ENCODE data around the gene GTPBP6.
"Not testable (repeated sequence)": the region's sequence is repeated elsewhere in the genome, so short reads cannot be mapped to it uniquely, and the experiment has no call there.

GTPBP6 gene

DNA sequence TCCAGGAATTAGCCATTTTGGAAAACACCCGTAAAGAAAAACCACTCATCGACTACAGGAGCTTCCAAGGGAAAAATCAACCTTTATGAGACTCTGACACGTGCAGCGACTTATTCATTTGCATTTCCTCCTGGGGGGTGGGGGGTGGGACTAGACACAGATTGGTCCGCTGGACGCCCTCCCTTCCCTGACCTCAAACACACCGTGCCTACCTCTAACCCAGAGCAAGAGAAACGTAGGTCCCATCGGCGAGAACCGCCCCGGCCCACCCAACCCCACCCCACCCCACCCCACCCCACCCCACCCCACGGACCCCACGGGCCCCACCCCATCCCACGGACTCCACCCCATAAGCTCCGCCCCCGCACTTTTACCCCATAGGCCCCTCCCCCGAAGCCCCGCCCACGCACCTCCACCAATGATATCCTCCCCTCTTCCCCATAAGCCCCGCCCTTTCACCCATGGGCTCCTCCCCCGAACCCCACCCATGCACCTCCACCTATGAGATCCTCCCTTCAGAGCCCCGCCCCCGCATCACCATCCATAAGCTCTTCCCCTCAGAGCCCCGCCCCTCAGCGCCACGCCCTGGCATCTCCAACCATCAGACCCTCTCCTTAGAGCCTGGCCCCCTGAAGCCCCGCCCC lies 1.1 kb downstream of the GTPBP6 start:
- no peak for DNase-seq (ENCODE audit: low read depth in 2 of 2, low spot score in 1 of 2)

DNA sequence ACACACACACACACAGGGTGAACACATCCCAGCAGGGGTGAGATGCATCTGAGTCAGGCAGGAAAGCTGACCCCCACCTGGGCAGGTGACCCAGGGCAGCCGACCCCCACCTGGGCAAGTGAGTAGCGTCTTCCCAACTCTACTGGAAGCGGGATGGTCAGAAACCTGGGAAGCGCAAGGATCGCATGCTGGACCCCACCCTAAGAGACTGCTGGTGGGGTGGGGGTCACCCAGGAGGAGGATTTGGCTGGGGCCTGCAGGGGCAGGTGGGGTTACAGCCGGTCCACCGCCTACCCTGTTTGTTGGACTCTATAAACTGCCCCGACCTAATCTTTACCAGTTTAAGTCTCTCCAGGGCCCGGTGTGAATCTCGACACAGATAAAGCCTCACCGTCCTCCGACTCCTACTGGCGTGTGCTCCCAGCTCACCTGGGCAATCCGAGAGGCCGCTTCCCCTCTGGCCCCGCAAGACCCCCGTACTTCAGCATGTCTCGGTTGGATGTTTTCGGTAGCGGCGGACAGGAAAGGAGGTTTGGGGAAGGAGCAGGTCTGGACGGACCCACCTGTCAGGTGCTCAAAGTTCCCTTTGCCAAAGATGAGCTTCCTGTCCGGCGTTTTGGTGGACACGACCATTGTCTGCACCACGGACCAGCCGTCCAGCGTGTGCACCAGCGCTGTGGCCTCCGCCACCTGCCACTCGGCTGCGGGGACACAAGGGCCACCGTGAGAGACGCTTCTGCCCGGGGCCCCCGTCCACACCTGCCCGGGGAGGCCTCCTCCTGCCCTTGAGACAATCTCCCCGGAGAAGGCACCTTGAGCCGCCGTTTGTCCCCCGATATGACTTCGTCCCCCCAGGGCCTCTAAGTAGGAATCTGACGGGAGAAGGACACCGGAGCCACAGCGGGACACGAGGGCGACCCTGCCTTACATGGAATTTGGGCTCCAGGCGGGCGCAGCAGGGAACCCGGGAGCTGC lies 2.0 kb downstream of the GTPBP6 start:
- DNase-seq (ENCODE audit: low read depth in 2 of 2, low spot score in 1 of 2): no peak

DNA sequence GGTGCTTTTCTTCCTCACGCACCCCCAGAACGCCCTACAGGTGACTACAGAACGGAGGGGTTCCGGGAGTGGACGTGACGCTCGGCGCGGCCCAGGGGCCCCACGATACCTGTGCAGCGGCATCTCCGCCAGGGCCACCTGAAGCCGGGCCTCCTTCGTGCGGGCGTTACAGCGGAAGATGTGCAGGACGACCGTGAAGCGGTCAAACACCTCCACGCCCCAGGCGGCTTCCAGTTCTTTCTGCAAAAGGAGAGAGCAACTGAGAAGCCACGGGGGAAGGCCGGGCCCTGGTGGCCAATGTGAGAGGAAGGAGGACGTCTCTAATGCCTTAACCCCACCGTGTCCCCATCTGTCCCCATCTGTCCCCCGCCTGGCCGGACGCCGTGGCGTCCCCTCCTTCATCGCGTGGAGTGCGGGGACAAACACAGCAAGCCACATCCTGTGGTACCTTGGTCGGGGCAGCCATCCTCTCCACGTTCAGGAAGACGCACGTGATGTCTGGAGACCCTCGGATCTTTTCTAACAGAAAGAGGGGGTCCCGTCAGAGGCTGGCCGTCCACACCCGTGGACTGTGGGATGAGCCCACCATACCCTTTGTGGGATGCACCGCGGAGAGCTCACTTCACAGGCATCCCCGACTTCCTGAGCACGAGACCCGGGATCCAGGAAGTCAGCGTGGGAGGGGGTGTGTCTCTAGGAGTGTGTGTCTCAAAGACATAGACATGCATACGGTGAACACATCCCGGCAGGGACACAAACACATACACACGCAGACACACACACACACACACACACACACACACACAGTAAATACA lies 3.6 kb downstream of the GTPBP6 start:
- no peak for DNase-seq (ENCODE audit: low read depth in 2 of 2, low spot score in 1 of 2)

DNA sequence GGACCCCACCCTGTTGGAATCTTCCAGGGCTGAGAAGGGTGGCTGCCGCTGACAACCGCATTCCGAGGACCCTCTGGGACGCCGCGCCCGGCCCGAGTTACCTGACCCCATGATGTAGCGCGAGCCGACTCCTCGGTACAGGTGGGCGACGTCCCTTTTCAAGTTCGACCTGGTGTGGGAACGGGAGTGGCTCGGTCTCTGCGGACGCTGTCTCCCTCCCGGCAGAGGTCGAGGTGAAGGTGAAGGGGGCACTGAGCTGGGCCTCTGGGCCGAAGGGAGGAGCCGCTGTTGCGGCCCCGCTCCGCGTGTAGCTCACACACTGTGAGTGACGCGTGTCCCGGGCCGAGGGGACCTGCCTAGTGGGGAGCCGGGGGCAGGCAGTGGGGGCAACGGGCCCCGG lies 4.5 kb downstream of the GTPBP6 start:
- no peak for DNase-seq (ENCODE audit: low read depth in 2 of 2, low spot score in 1 of 2)

DNA sequence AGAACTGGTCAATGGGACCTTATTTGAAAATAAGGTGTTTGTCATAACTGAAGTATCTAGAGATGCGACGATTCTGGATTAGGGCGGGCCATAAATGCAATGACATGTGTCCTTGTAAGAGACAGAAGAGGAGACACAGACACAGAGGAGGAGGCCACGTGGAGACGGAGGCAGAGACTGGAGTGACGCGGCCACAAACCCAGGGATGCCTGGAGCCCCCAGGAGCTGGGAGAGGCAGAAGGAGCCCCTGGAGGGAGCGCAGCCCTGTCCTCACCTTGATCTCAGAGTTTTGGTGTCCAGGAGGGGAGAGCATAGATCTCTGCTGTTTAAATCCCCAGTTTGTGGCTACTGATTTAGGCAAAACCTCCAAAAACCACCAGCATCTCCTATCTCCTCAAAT lies 5.0 kb downstream of the GTPBP6 start:
- DNase-seq (ENCODE audit: low read depth in 2 of 2, low spot score in 1 of 2): no peak

DNA sequence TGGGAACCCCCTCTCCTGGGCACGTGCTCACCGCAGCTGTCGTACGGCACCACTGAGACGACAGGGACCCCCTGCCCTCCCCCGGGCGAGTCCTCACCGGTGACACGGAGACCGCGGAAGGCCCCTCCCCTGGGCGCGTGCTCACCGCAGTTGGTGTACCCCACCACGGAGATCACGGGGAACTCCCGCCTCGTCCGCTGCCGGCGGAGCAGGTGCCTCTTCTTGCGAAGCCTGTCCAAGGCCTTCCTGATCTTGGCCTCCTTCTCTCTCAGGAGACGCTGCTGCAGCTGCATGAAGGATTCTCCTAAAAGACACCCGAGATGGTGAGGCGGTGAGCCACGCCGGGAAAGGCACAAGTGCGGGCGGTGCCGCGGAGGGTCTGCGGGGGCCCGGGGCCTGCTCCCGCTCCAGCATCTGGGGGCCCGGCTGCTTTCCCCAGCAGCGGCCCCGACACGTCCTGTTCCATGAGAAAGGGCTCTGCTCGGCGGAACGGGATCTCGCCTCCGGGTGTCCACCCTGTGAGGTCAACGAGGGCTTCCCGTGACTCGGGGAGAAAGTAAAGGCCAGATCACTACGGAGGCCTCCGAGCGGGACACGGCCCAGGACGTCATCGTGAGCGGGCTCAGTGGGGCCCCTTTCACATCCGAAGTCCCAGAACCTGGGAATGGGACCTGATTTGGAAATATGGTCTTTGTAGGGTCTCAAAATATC lies 5.8 kb downstream of the GTPBP6 start:
- DNase-seq (ENCODE audit: low read depth in 2 of 2, low spot score in 1 of 2): no peak

DNA sequence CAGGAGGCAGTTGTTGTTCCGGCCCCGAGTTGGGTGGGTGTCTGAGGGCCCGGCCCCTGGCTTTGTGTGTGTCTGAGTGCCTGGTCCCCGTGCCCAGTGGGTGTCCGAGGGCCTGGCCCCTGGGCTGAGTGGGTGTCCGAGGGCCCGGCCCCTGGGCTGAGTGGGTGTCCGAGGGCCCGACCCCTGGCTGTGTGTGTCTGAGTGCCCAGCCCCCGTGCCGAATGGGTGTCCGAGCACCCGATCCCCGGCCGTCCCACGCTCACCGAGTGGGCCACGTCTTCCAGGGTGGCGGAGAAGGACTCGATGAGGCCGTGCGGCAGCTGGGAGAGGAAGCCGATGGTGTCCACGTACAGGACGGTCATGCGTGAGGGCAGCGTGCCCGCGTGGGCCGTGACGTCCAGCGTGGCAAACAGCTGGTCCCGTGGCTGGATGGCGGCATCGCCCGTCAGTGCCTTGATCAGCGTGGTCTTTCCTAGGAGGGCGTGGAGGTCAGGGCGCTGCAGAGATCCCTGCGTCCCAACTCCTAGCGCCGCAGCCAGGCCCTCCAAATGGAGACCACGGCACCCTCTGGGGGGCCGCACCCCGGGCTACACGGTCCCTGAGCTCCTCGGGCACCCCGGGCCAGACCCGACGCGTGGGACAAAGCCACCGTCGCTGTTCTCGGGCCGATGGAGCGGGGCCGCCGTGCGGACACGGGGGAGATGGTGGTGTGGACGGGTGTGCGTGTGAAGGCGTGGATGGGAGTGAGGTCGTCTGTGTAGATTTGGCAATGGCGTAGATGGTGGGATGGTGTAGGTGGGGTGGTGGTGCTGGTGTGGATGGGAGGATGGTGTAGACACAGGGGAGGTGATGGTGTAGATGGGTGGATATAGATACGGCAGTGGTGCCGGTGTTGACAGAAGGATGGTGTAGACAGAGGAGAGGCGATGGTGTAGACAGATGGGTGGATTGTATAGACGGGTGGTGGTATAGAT lies 7.2 kb downstream of the GTPBP6 start:
- DNase-seq (ENCODE audit: low read depth in 2 of 2, low spot score in 1 of 2): no peak

DNA sequence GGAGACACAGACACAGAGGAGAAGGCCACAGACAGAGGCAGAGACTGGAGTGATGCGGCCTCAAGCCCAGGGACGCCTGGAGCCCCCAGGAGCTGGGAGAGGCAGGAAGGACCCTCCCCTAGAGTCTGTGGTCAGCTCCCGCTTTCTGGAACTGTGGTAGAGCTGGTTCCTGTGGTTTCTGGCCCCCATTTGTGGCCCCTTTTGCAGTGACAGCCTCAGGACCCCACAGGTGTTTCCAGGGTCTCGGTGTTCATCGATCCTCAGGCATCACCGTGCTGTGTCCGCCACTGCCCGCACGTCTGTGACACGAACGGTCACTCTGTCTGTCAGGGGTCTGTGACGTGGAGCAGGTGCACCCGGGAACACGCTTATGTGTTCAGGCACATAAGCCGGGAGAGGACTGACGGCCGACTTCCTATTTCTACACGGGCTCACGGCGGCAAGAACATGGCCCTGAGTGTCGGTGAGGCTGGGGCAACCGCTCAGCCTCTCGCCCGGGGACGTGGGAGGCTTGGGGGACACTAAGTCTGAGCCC lies 7.9 kb downstream of the GTPBP6 start:
- no peak for DNase-seq (ENCODE audit: low read depth in 2 of 2, low spot score in 1 of 2)

DNA sequence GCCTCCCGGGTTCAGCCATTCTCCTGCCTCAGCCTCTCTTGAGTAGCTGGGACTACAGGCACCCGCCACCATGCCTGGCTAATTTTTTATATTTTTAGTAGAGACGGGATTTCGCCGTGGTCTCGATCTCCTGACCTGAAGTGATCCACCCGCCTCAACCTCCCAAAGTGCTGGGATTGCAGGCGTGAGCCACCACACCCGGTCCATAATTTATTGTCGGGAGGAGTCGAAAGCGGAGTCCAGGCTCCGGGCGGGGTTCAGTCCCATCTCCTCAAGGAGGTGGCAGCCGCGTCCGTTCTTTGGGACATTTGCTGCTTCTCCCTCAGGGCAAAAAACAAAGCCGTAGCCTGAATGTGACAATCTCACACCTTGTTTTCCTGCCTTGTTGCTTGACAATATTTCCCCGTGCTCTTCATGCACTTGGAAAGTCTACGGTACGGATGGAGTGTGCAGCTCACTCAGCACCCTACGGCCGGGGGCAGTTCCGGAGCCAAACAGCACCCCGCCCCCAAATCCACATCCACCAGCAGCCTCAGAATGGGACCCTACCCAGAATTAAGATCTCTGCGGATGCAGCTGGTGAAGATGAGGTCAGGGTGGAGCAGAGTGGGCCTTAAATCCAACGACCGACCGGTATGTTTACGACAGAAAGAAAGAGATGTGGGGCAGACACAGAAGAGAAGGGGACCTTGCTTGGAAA lies 9.6 kb downstream of the GTPBP6 start:
- no peak for DNase-seq (ENCODE audit: low read depth in 2 of 2, low spot score in 1 of 2)

DNA sequence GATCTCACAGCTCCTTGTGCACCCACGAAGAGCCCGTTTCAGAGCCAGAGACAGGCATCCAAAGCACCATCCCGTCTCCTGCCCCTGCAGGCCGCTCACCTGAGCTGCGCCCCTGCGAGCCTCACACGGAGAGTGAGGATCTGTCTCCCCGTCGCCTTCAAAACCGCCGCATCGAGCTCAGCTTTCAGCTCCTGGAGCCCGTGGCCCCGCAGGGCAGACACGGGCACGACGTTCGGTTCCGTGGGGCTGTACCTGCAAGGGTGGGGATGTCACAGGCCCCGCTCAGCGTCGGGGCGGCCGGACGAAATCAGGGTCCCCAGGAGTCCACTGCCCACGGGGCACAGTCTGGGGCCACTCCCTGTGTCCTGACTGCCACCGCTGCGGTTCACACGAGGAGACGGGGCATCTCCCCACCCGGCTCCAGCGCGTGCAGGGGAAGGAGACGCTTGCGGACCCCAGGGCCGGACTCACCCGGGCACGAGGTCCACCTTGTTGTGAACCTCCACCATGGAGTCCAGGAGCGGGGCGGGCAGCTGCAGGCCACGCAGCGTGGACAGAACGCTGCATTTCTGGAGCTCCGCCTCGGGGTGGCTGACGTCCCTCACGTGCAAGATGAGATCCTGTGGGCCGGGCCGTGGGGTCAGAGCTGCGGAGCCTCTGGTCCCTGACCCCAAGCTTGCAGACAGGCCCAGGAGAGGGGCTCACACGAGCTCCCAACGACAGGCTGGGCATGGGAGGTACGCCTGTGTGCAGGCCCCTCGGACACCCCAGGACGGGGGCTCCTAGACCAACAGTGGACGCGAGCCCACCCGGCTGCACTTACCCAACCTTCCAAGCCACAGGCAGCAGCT lies 11.1 kb downstream of the GTPBP6 start:
- DNase-seq (ENCODE audit: low read depth in 2 of 2, low spot score in 1 of 2): no peak

DNA sequence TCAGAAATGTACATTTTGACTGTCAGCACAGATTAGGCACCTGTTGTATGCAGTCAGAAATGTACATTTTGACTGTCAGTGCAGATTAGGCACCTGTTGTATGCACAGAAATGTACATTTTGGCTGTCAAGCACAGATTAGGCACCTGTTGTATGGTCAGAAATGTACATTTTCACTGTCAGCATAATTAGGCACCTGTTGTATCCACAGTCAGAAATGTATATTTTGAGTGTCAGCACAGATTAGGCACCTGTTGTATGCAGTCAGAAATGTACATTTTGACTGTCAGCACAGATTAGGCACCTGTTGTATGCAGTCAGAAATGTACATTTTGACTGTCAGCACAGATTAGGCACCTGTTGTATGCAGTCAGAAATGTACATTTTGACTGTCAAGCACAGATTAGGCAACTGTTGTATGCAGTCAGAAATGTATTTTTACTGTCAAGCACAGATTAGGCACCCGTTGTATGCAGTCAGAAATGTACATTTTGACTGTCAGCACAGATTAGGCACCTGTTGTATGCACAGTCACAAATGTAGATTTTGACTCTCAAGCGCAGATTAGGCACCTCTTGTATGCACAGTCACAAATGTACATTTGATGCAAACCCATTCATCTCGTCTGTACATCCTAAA lies 11.9 kb downstream of the GTPBP6 start:
- not testable (repeated sequence) for DNase-seq (ENCODE audit: low read depth in 2 of 2, low spot score in 1 of 2)

DNA sequence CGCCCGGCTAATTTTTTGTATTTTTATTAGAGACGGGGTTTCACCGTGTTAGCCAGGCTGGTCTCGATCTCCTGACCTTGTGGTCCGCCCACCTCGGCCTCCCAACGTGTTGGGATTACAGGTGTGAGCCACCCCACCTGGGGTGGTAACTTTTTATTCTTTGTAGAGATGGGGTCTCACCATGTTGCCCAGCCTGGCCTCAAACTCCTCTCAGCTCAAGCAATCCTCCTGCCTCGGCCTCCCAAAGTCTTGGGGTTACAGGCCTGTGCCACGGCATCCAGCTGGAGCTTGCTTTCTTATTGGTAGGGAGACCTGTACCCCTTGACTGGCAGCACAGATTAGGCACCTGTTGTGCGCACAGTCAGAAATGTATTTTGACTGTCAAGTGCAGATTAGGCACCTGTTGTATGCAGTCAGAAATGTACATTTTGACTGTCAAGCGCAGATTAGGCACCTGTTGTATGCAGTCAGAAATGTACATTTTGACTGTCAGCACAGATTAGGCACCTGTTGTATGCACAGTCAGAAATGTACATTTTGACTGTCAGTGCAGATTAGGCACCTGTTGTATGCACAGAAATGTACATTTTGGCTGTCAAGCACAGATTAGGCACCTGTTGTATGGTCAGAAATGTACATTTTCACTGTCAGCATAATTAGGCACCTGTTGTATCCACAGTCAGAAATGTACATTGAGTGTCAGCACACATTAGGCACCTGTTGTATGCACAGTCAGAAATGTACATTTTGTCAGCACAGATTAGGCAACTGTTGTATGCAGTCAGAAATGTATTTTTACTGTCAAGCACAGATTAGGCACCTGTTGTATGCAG lies 12.6 kb downstream of the GTPBP6 start:
- not testable (repeated sequence) for DNase-seq (ENCODE audit: low read depth in 2 of 2, low spot score in 1 of 2)

DNA sequence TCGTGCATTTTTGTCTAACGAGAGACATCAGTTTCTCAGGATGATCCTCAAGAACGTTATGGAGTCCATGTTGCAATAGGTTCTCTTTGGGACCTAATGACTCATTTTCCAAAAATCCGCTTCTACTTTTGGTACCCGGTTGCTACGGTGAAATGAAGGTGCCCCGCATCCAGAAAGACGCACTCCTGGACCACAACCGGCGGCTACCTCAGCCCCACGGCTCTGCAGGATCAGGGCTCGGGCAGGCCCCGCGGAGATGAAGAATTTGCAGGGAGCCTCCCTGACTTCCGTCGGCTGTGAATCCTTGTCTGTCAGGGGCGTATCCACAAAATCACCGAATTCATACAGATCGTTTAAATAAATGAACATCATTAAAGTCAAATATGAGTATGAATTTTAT lies 15.6 kb downstream of the GTPBP6 start:
- DNase-seq (ENCODE audit: low read depth in 2 of 2, low spot score in 1 of 2): no peak

DNA sequence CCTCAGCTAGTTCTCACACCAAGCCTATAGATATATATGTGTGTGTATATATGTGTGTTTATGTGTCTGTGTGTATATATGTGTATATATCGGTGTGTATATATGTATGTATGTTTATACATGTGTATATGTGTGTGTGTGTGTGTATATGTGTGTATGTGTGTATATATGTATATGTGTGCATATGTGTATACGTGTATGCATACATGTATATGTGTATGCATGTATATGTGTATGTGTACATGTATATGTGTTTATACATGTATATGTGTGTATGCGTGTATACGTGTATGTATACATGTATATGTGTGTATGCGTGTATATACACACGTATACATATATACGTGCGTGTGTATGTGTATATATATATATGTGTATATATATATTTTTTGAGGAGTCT lies 18.3 kb downstream of the GTPBP6 start:
- no peak for DNase-seq (ENCODE audit: low read depth in 2 of 2, low spot score in 1 of 2)

DNA sequence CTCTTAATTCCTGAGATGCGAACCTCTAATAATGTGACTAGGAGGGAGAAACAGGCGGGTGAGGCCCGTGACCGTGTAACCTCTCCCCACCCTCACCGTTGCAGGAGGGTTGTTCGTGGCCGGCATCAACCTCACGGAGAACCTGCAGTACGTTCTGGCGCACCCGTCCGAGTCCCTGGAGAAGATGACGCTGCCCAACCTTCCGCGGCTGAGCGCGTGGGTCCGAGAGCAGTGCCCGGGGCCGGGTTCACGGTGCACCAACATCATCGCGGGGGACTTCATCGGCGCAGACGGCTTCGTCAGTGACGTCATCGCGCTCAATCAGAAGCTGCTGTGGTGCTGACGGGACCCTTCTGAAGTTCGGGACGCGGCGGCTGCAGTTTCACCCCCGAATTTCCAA lies 19.6 kb downstream of the GTPBP6 start:
- DNase-seq (ENCODE audit: low read depth in 2 of 2, low spot score in 1 of 2): no peak

DNA sequence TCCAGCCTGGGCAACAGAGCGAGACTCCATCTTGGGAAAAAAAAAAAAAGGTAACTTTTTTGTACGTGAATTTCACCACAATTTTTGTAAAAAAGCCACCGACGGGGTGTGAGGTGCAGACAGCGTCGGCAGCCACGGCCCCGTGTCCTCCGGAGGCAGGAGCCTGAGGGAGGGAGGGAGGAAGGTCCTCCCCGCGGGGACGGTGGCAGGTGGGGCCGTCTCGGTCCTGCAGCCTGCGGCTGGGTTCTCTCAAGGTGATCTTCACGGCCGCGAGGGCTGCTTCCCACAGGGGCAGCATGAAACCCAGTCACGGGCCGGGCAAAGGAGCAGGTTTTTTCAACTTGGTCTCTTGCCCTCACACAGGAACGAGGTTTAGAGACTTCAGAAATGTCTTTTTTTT lies 23.5 kb downstream of the GTPBP6 start:
- DNase-seq (ENCODE audit: low read depth in 2 of 2, low spot score in 1 of 2): no peak

Data from stimulated activated CD8-positive, alpha-beta memory T cell treated with anti-CD3 and anti-CD28 coated beads, Interleukin-4, amount 100 ng/mL, for 4 hours (primary cell).